Body of pancreas (tissue), 4 donors: Measurements from ENCODE around the gene TYROBP. TPM values are rescaled to one million over a fixed set of nuclear protein-coding genes. Genes with fewer than 3 reads are reported as not detected.

ENCODE experiments used
- ATAC-seq: fragments of 150-250 bp; one replicate; pipeline ENCODE4 v1.9.1; 2016
- DNase-seq, 4 donors: peaks; one replicate each; pipeline ENCODE4 v3.0.0-alpha.2; 2019
- H3K27ac ChIP-seq, 4 donors: fragments of 200-600 bp; sonication (generic); 1 replicate in 3 of 4; 2 replicates in 1 of 4; pipeline versions ENCODE4 v1.5.1 to v1.6.1; 2016 to 2019; ENCODE audit warnings: mild to moderate bottlenecking in 1 of 4, mixed read lengths in 1 of 4, moderate library complexity in 1 of 4
- H3K27me3 ChIP-seq, 2 donors: fragments of 200-600 bp; sonication (generic); one replicate each; pipeline ENCODE4 v1.6.0; 2016; ENCODE audit warnings: mild to moderate bottlenecking in 1 of 2
- H3K36me3 ChIP-seq, 2 donors: fragments of 200-600 bp; sonication (generic); replicated peaks in 1 of 2; 2 replicates each; pipeline ENCODE4 v1.5.1; 2016; ENCODE audit warnings: low read depth in 2 of 2; ENCODE audit not compliant: insufficient read depth in 1 of 2
- H3K4me1 ChIP-seq: fragments of 200-600 bp; sonication (generic); one replicate; pipeline ENCODE4 v1.6.0; 2016
- H3K4me3 ChIP-seq, 2 donors: fragments of 200-600 bp; sonication (generic); 1 replicate in 1 of 2; 2 replicates in 1 of 2; pipeline ENCODE4 v1.5.1; 2016 to 2019
- H3K9me3 ChIP-seq, 3 donors: fragments of 200-600 bp; sonication (generic); 1 replicate in 2 of 3; 2 replicates in 1 of 3; pipeline ENCODE4 v1.5.1; 2016
- CTCF ChIP-seq, 7 experiments: fragments of 450-650 bp in 4 of 7; fragments of 200-600 bp in 3 of 7; sonication (generic) in 3 of 7; IDR thresholded peaks; one replicate each; pipeline ENCODE4 v1.5.1; 2016 to 2019; ENCODE audit warnings: antibody characterized with exemption in 7 of 7
- POLR2A ChIP-seq, 3 donors: fragments of 450-650 bp; IDR thresholded peaks; one replicate each; pipeline ENCODE4 v1.6.1; 2016; ENCODE audit warnings: antibody characterized with exemption in 3 of 3, mild to moderate bottlenecking in 2 of 3
- WGBS, 2 donors: methylation state at CpG; one replicate each; pipeline ENCODE4 v1.1.5; 2017; 5-methylcytosine and 5-hydroxymethylcytosine counted together
- intact Hi-C: fragments of 100-400 bp; cut with DNase I; formaldehyde crosslinking; loops from one replicate; pipeline ENCODE4 v1.15.1; 2023
- total RNA-seq, 2 donors: library from RNA; depleted of rRNA; stranded (reverse); fragments of >200 nt; gene quantifications; one replicate each; pipeline ENCODE4 v1.1.0, GENCODE V29; 2016

Gene TYROBP
- total RNA-seq, 2 donors from 2014 or later: 19.2 to 38.6 TPM

GRCh38 chr19:35890113-35890650, 17.9 kb downstream of the TYROBP start:
- no peaks in the 10 kb centered on the region for H3K4me1 ChIP-seq
- H3K27me3 ChIP-seq: no peaks in the 10 kb centered on the region
- H3K36me3 ChIP-seq: peaks cover 4 to 12% of the 10 kb centered on the region in 2 donors
- no peak overlapping the region for H3K27ac ChIP-seq
- DNase-seq: no peak
- H3K9me3 ChIP-seq: no peaks in the 10 kb centered on the region
- no peak overlapping the region for H3K4me3 ChIP-seq
- WGBS, 2 donors: 87 to 90% methylated on average over 9 to 10 of the region's 13 CpGs
- intact Hi-C loops: no loop called here
- TF ChIP-seq POLR2A (IDR thresholded peaks at IDR 0.05) (no peak), CTCF (IDR thresholded peaks at IDR 0.05) (no peak)
- no peak for ATAC-seq

GRCh38 chr19:35889370-35890112, 18.6 kb downstream of the TYROBP start:
- WGBS, 2 donors: 96% methylated on average over 17 to 18 of the region's 18 CpGs
- Histone ChIP-seq H3K27ac (no peak overlapping the region), H3K36me3 (peaks cover 4 to 12% of the 10 kb centered on the region in 2 donors), H3K27me3 (no peaks in the 10 kb centered on the region), H3K4me1 (no peaks in the 10 kb centered on the region), H3K4me3 (no peak overlapping the region), H3K9me3 (no peaks in the 10 kb centered on the region)
- ATAC-seq: no peak
- intact Hi-C loops: loop anchor here (5.0 kb wide), 1 partner anchor 38 kb away; no protein-coding TSS in a partner anchor
- no peak for TF ChIP-seq POLR2A (IDR thresholded peaks at IDR 0.05)
- no peak for TF ChIP-seq CTCF (IDR thresholded peaks at IDR 0.05)
- no peak for DNase-seq

GRCh38 chr19:35888398-35888797, 19.7 kb downstream of the TYROBP start:
- TF ChIP-seq CTCF (IDR thresholded peaks at IDR 0.05) (no peak), POLR2A (IDR thresholded peaks at IDR 0.05) (no peak)
- H3K36me3 ChIP-seq: peaks cover 4 to 12% of the 10 kb centered on the region in 2 donors
- no peak overlapping the region for H3K4me3 ChIP-seq
- no peak overlapping the region for H3K27ac ChIP-seq
- H3K9me3 ChIP-seq: no peaks in the 10 kb centered on the region
- H3K27me3 ChIP-seq: no peaks in the 10 kb centered on the region
- ATAC-seq (no peak), DNase-seq (no peak)
- no peaks in the 10 kb centered on the region for H3K4me1 ChIP-seq
- 89 to 92% methylated on average over 9 of the region's 9 CpGs for WGBS, 2 donors
- intact Hi-C loops: loop anchor here (5.0 kb wide), 1 partner anchor 39 kb away; no protein-coding TSS in a partner anchor

GRCh38 chr19:35887197-35887596, 20.9 kb downstream of the TYROBP start:
- no peaks in the 10 kb centered on the region for H3K9me3 ChIP-seq
- peaks cover 4 to 12% of the 10 kb centered on the region in 2 donors for H3K36me3 ChIP-seq
- no peak for TF ChIP-seq CTCF (IDR thresholded peaks at IDR 0.05)
- no peak for TF ChIP-seq POLR2A (IDR thresholded peaks at IDR 0.05)
- intact Hi-C loops: loop anchor here (5.0 kb wide), 1 partner anchor 40 kb away; no protein-coding TSS in a partner anchor
- no peaks in the 10 kb centered on the region for H3K27me3 ChIP-seq
- H3K4me3 ChIP-seq: no peak overlapping the region
- DNase-seq: no peak
- H3K27ac ChIP-seq: no peak overlapping the region
- no peak for ATAC-seq
- H3K4me1 ChIP-seq: no peaks in the 10 kb centered on the region
- 85 to 95% methylated on average over 5 of the region's 5 CpGs for WGBS, 2 donors
